Measurements from ENCODE around the gene PTGR1.

DNA sequence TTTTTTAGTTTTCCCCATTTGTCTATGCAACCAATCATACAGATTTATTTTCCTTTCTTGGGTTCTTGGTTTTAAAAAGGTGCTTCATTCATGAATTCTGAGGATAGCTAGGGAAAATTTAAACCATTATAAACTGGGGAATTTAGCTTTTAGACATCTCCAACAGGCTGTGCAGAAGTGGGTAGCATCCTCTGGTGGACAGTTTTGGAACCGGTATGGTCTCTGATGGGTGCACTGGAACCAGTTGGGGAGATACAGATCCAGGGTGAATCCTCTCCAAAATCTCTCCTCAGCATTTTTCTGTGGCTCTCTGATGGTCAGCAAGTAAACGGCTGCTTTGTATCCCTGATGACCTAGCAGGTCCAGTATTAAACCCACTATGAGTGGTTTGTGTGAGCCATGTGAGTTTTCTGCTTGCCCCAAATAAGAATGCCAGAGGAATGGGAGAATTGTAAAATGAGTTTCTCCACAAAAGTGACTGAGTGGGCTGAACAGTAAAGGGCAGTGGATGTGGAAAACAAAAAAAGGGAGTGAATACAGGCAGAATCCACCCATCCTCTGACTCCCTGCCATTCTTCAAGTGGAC lies 22.5 kb upstream of the PTGR1 start:
- TF ChIP-seq, protein P1, sequence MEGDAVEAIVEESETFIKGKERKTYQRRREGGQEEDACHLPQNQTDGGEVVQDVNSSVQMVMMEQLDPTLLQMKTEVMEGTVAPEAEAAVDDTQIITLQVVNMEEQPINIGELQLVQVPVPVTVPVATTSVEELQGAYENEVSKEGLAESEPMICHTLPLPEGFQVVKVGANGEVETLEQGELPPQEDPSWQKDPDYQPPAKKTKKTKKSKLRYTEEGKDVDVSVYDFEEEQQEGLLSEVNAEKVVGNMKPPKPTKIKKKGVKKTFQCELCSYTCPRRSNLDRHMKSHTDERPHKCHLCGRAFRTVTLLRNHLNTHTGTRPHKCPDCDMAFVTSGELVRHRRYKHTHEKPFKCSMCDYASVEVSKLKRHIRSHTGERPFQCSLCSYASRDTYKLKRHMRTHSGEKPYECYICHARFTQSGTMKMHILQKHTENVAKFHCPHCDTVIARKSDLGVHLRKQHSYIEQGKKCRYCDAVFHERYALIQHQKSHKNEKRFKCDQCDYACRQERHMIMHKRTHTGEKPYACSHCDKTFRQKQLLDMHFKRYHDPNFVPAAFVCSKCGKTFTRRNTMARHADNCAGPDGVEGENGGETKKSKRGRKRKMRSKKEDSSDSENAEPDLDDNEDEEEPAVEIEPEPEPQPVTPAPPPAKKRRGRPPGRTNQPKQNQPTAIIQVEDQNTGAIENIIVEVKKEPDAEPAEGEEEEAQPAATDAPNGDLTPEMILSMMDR (IDR thresholded peaks at IDR 0.05), result peak; percentile 7 to 56 (median 50)
- no peak for TF ChIP-seq EP300 (IDR thresholded peaks at IDR 0.05)

All from sigmoid colon (tissue), 4 donors.